HEK293 (cell line): ENCODE measurements around the gene RPS25.

ENCODE experiments used
- CTCF ChIA-PET: fragments of 350-600 bp; formaldehyde crosslinking; extraction: SDS; loops from one replicate; lab custom pipeline; 2021; ENCODE audit warnings: antibody characterized with exemption; lab: Yijun Ruan, JAX
- POLR2A ChIA-PET: fragments of 300-600 bp; formaldehyde crosslinking; extraction: SDS; loops from one replicate; lab custom pipeline; 2020; ENCODE audit warnings: antibody characterized with exemption, inconsistent platforms; lab: Yijun Ruan, JAX
- H3K27ac ChIP-seq: fragments of 200-500 bp; sonication (Bioruptor generic); 2 replicates; pipeline ENCODE4 v1.5.1; 2014; ENCODE audit warnings: low read depth, low read length, control low read depth, inconsistent platforms; ENCODE audit errors: extremely low read depth
- H3K36me3 ChIP-seq, 2 experiments: fragments of 200-500 bp in 1 of 2; sonication (Bioruptor generic) in 1 of 2; 1 replicate in 1 of 2; 2 replicates in 1 of 2; pipeline ENCODE4 v1.5.1; 2014 to 2017; ENCODE audit warnings: inconsistent platforms in 2 of 2, low read length in 2 of 2; ENCODE audit not compliant: control insufficient read depth in 2 of 2, insufficient read depth in 1 of 2
- H3K4me1 ChIP-seq: fragments of 200-500 bp; sonication (Bioruptor generic); 2 replicates; pipeline ENCODE4 v1.5.1; 2014; ENCODE audit warnings: mild to moderate bottlenecking, low read length, inconsistent platforms; ENCODE audit not compliant: control insufficient read depth, insufficient read depth
- H3K4me3 ChIP-seq: 2 replicates; pipeline ENCODE4 v1.5.1; 2011; ENCODE audit warnings: low read depth, mild to moderate bottlenecking, control low read depth, low read length, moderate library complexity
- H3K9me3 ChIP-seq: fragments of 200-500 bp; sonication (Bioruptor generic); 2 replicates; pipeline ENCODE4 v1.5.1; 2014; ENCODE audit warnings: low read depth, low read length, inconsistent platforms; ENCODE audit not compliant: control insufficient read depth, insufficient read depth
- BCL11A ChIP-seq: fragments of 450-650 bp; formaldehyde crosslinking; IDR thresholded peaks from 2 replicates; pipeline ENCODE4 v1.5.1; 2016; ENCODE audit warnings: low read depth, missing biosample characterization, missing genetic modification characterization
- GLI2 ChIP-seq: fragments of 450-650 bp; formaldehyde crosslinking; IDR thresholded peaks from 2 replicates; pipeline ENCODE4; 2017; ENCODE audit warnings: missing biosample characterization, missing genetic modification characterization, low read depth, borderline replicate concordance
- GLI4 ChIP-seq: fragments of 450-650 bp; formaldehyde crosslinking; IDR thresholded peaks from 2 replicates; pipeline ENCODE4 v1.5.1; 2016; ENCODE audit warnings: missing biosample characterization, missing genetic modification characterization
- HIC1 ChIP-seq: fragments of 450-650 bp; formaldehyde crosslinking; IDR thresholded peaks from 2 replicates; pipeline ENCODE4 v1.5.1; 2016; ENCODE audit warnings: missing biosample characterization, missing genetic modification characterization
- MYNN ChIP-seq: fragments of 450-650 bp; formaldehyde crosslinking; IDR thresholded peaks from 2 replicates; pipeline ENCODE4 v1.5.1; 2016; ENCODE audit warnings: missing biosample characterization, missing genetic modification characterization, borderline replicate concordance
- SALL2 ChIP-seq: fragments of 450-650 bp; formaldehyde crosslinking; IDR thresholded peaks from 2 replicates; pipeline ENCODE4 v1.5.0; 2017; ENCODE audit warnings: missing biosample characterization, mild to moderate bottlenecking, missing genetic modification characterization, borderline replicate concordance
- ZBTB17 ChIP-seq: fragments of 450-650 bp; formaldehyde crosslinking; IDR thresholded peaks from 2 replicates; pipeline ENCODE4 v1.5.1; 2016; ENCODE audit warnings: missing biosample characterization, missing genetic modification characterization
- ZBTB49 ChIP-seq: fragments of 450-650 bp; formaldehyde crosslinking; IDR thresholded peaks from 2 replicates; pipeline ENCODE4 v1.5.1; 2016; ENCODE audit warnings: missing biosample characterization, missing genetic modification characterization, low read depth
- ZNF174 ChIP-seq: fragments of 450-650 bp; formaldehyde crosslinking; IDR thresholded peaks from 2 replicates; pipeline ENCODE4 v1.5.0; 2017; ENCODE audit warnings: missing biosample characterization, mild to moderate bottlenecking, missing genetic modification characterization
- ZNF362 ChIP-seq: fragments of 450-650 bp; formaldehyde crosslinking; IDR thresholded peaks from 2 replicates; pipeline ENCODE4 v1.5.1; 2016; ENCODE audit warnings: missing biosample characterization, missing genetic modification characterization
- ZNF391 ChIP-seq: fragments of 450-650 bp; formaldehyde crosslinking; IDR thresholded peaks from 2 replicates; pipeline ENCODE4 v1.5.1; 2016; ENCODE audit warnings: low read depth, missing biosample characterization, missing genetic modification characterization, borderline replicate concordance
- ZNF514 ChIP-seq: fragments of 450-650 bp; formaldehyde crosslinking; IDR thresholded peaks from 2 replicates; pipeline ENCODE4 v1.5.1; 2016; ENCODE audit warnings: missing biosample characterization, missing genetic modification characterization
- ZNF529 ChIP-seq: fragments of 450-650 bp; formaldehyde crosslinking; IDR thresholded peaks from 2 replicates; pipeline ENCODE4 v1.5.1; 2017; ENCODE audit warnings: missing genetic modification characterization, missing biosample characterization; ENCODE audit not compliant: insufficient replicate concordance
- ZNF549 ChIP-seq: fragments of 450-650 bp; IDR thresholded peaks from 2 replicates; pipeline ENCODE4 v1.5.1; 2018; ENCODE audit warnings: missing biosample characterization, missing genetic modification characterization, mild to moderate bottlenecking, inconsistent platforms, moderate library complexity
- ZNF558 ChIP-seq: fragments of 450-650 bp; formaldehyde crosslinking; IDR thresholded peaks from 2 replicates; pipeline ENCODE4 v1.5.1; 2016; ENCODE audit warnings: missing biosample characterization, missing genetic modification characterization
- ZNF624 ChIP-seq: fragments of 450-650 bp; formaldehyde crosslinking; IDR thresholded peaks from 2 replicates; pipeline ENCODE4 v1.5.1; 2017; ENCODE audit warnings: missing biosample characterization, missing genetic modification characterization
- ZNF701 ChIP-seq: fragments of 450-650 bp; formaldehyde crosslinking; IDR thresholded peaks from 2 replicates; pipeline ENCODE4 v1.5.1; 2016; ENCODE audit warnings: missing biosample characterization, missing genetic modification characterization
- ZSCAN30 ChIP-seq: fragments of 450-650 bp; IDR thresholded peaks from 2 replicates; pipeline ENCODE4 v1.5.1; 2018; ENCODE audit warnings: missing biosample characterization, mild to moderate bottlenecking, missing genetic modification characterization, moderate library complexity

RPS25 gene

GRCh38 chr11:119054418-119054817 is 36.3 kb upstream of the RPS25 start:
- ChIA-PET CTCF (interaction anchor here (0.7 to 1.8 kb wide), 2 partner anchors 11 to 286 kb away, joined by 3 to 6 read pairs; no protein-coding TSS in a partner anchor), POLR2A (interaction anchor here (0.6 to 1.1 kb wide), 2 partner anchors 13 to 31 kb away, joined by 5 to 6 read pairs; partner anchors contain the start of gene HMBS)

GRCh38 chr11:119052163-119052814 is 34.1 kb upstream of the RPS25 start:
- CTCF ChIA-PET: interaction anchor here (0.6 kb wide), 1 partner anchor 24 kb away, joined by 3 read pairs; no protein-coding TSS in a partner anchor
- no peak for TF ChIP-seq GLI2 (tag by site-specific recombination)
- no peak for TF ChIP-seq SALL2 (tag by site-specific recombination)
- TF ChIP-seq ZBTB49 (tag by site-specific recombination): no peak
- no peak for TF ChIP-seq ZNF701 (tag by site-specific recombination)
- no peak for TF ChIP-seq HIC1 (tag by site-specific recombination)
- TF ChIP-seq ZNF549: no peak
- no peak for TF ChIP-seq ZNF362 (tag by site-specific recombination)
- TF ChIP-seq ZNF529 (tag by site-specific recombination): no peak
- TF ChIP-seq MYNN: no peak
- no peak for TF ChIP-seq ZNF624 (tag by site-specific recombination)
- TF ChIP-seq BCL11A (tag by site-specific recombination): no peak
- TF ChIP-seq ZNF558: no peak
- no peak for TF ChIP-seq ZNF514
- TF ChIP-seq ZSCAN30 (tag by site-specific recombination): no peak
- TF ChIP-seq GLI4 (tag by site-specific recombination): no peak
- TF ChIP-seq, all 188 proteins: peak for 0
- Histone ChIP-seq H3K27ac (no peak overlapping the region), H3K4me1 (no peaks in the 10 kb centered on the region), H3K9me3 (no peaks in the 10 kb centered on the region), H3K36me3 (peaks cover 4 to 86% of the 10 kb centered on the region in 2 experiments; a peak in 1 of 3 replicates), H3K4me3 (no peak overlapping the region)
- POLR2A ChIA-PET: interaction anchor here (0.6 to 1.3 kb wide), 2 partner anchors 33 to 36 kb away, joined by 4 read pairs; partner anchors contain the start of gene HMBS

More at GRCh38 chr11:119054418-119054817, 36.3 kb upstream of the RPS25 start:
- Histone ChIP-seq H3K4me3 (no peak overlapping the region), H3K4me1 (no peaks in the 10 kb centered on the region), H3K36me3 (peaks cover 4 to 64% of the 10 kb centered on the region in 2 experiments; a peak in 1 of 3 replicates), H3K27ac (no peak overlapping the region), H3K9me3 (no peaks in the 10 kb centered on the region)
- peak; percentile 69; the same call in 1 of the 2 replicates for TF ChIP-seq ZBTB17 (tag by site-specific recombination)
- TF ChIP-seq ZNF174 (tag by site-specific recombination): no peak
- no peak for TF ChIP-seq ZNF391 (tag by site-specific recombination)
